Measurements from ENCODE around the gene FMNL2. TPM values are rescaled to one million over a fixed set of nuclear protein-coding genes. Genes with fewer than 3 reads are reported as not detected.

The FMNL2 gene
- polyA plus RNA-seq, 1 donor from 2014 or later = 86.5 TPM

DNA sequence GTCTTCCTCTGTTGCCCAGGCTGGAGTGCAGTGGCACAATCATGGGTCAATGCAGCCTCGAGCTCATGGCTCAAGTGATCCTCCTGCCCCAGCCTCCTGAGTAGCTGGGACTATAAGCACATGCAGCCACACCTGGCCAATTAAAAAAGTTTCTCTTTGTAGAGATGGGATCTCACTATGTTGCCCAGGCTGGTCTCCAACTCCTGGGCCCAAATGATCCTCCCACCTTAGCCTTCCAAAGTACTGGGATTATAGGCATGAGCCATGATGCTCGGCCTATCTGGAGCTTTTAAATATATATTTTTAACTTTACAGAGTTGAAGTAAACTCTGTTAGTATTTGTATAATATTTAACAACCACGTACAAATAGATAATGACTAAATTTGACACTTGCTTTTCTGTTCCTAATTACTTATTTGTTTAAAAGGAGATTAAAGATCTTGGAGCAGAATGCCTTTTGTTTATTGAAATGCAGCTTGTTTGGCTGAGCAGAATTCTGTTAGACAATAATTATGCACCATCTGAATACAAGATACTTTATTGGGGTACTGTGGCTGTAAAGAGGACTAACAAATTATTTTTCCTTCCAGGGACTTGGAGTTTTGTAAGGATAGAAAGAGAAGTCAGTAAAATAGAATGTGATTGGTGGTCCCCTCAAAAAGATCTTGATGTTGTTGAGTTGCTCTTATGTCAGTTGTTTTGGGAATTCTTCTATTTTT is 175.0 kb downstream of the FMNL2 start:
- Histone ChIP-seq H3K36me3 (ENCODE audit: insufficient read depth, low read length) (no peaks in the 10 kb centered on the region), H3K9ac (ENCODE audit: low read length) (no peak overlapping the region), H3K27me3 (ENCODE audit: insufficient read depth, low read depth, low read length) (no peaks in the 10 kb centered on the region), H3K9me3 (ENCODE audit: low read length) (no peaks in the 10 kb centered on the region), H4K20me1 (ENCODE audit: insufficient read depth) (no peaks in the 10 kb centered on the region), H3F3A (ENCODE audit: insufficient read depth, low read length, poor library complexity, severe bottlenecking) (peaks cover 7% of the 10 kb centered on the region), H3K4me3 (ENCODE audit: low read length) (no peak overlapping the region), H3K9me2 (ENCODE audit: insufficient read depth, low read length) (no peaks in the 10 kb centered on the region), H3K4me2 (ENCODE audit: low read length) (no peak overlapping the region), H3K79me2 (replicated peaks; ENCODE audit: insufficient read depth, low read length) (peaks cover 33% of the 10 kb centered on the region), H2AFZ (ENCODE audit: low read depth, low read length) (no peak overlapping the region), H3K27ac (ENCODE audit: low read length) (no peak overlapping the region)
- no peak for TF ChIP-seq MXI1 (conservative IDR thresholded peaks at IDR 0.05; ENCODE audit: poor library complexity, severe bottlenecking)

DNA sequence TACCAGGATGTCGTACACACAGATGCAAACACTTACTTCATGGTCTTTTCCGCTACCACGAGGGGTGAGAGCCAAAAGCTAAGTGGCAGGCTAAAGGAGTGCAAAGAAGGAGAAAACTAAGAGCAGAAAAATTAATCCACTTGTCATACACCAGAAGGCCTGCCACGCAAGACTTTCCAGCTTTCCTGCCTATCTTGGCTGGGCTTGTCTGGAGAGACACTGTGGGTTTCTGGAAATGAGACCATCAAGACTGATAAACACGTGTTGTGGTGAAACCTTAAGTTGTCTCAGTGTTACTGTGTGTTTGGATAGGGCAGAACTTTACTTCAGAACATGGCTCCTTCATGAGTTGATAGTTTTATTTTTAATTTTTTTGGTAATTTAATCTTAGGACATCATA is 175.6 kb downstream of the FMNL2 start:
- no peaks in the 10 kb centered on the region for H3K36me3 ChIP-seq (ENCODE audit: insufficient read depth, low read length)
- no peak overlapping the region for H2AFZ ChIP-seq (ENCODE audit: low read depth, low read length)
- no peak overlapping the region for H3K27ac ChIP-seq (ENCODE audit: low read length)
- no peaks in the 10 kb centered on the region for H3K9me3 ChIP-seq (ENCODE audit: low read length)
- H3K27me3 ChIP-seq (ENCODE audit: insufficient read depth, low read depth, low read length) = no peaks in the 10 kb centered on the region
- H3K79me2 ChIP-seq (replicated peaks; ENCODE audit: insufficient read depth, low read length) = peaks cover 30% of the 10 kb centered on the region
- no peak overlapping the region for H3K4me2 ChIP-seq (ENCODE audit: low read length)
- TF ChIP-seq EZH2 (IDR thresholded peaks at IDR 0.05; ENCODE audit: borderline replicate concordance, insufficient read depth, low read length, poor library complexity, severe bottlenecking) (no peak), MXI1 (conservative IDR thresholded peaks at IDR 0.05; ENCODE audit: poor library complexity, severe bottlenecking) (no peak), SMC3 (conservative IDR thresholded peaks at IDR 0.05; ENCODE audit: poor library complexity) (no peak), RAD21 (conservative IDR thresholded peaks at IDR 0.05) (no peak)
- TF ChIP-seq, protein P1, sequence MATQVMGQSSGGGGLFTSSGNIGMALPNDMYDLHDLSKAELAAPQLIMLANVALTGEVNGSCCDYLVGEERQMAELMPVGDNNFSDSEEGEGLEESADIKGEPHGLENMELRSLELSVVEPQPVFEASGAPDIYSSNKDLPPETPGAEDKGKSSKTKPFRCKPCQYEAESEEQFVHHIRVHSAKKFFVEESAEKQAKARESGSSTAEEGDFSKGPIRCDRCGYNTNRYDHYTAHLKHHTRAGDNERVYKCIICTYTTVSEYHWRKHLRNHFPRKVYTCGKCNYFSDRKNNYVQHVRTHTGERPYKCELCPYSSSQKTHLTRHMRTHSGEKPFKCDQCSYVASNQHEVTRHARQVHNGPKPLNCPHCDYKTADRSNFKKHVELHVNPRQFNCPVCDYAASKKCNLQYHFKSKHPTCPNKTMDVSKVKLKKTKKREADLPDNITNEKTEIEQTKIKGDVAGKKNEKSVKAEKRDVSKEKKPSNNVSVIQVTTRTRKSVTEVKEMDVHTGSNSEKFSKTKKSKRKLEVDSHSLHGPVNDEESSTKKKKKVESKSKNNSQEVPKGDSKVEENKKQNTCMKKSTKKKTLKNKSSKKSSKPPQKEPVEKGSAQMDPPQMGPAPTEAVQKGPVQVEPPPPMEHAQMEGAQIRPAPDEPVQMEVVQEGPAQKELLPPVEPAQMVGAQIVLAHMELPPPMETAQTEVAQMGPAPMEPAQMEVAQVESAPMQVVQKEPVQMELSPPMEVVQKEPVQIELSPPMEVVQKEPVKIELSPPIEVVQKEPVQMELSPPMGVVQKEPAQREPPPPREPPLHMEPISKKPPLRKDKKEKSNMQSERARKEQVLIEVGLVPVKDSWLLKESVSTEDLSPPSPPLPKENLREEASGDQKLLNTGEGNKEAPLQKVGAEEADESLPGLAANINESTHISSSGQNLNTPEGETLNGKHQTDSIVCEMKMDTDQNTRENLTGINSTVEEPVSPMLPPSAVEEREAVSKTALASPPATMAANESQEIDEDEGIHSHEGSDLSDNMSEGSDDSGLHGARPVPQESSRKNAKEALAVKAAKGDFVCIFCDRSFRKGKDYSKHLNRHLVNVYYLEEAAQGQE (IDR thresholded peaks at IDR 0.05; ENCODE audit: borderline replicate concordance) = no peak
- TF ChIP-seq, protein P2, sequence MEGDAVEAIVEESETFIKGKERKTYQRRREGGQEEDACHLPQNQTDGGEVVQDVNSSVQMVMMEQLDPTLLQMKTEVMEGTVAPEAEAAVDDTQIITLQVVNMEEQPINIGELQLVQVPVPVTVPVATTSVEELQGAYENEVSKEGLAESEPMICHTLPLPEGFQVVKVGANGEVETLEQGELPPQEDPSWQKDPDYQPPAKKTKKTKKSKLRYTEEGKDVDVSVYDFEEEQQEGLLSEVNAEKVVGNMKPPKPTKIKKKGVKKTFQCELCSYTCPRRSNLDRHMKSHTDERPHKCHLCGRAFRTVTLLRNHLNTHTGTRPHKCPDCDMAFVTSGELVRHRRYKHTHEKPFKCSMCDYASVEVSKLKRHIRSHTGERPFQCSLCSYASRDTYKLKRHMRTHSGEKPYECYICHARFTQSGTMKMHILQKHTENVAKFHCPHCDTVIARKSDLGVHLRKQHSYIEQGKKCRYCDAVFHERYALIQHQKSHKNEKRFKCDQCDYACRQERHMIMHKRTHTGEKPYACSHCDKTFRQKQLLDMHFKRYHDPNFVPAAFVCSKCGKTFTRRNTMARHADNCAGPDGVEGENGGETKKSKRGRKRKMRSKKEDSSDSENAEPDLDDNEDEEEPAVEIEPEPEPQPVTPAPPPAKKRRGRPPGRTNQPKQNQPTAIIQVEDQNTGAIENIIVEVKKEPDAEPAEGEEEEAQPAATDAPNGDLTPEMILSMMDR (IDR thresholded peaks at IDR 0.05; ENCODE audit: poor library complexity, severe bottlenecking) = no peak
- no peak overlapping the region for H3K4me3 ChIP-seq (ENCODE audit: low read length)
- H3K9me2 ChIP-seq (ENCODE audit: insufficient read depth, low read length) = no peaks in the 10 kb centered on the region
- H4K20me1 ChIP-seq (ENCODE audit: insufficient read depth) = no peaks in the 10 kb centered on the region
- peaks cover 9% of the 10 kb centered on the region for H3F3A ChIP-seq (ENCODE audit: insufficient read depth, low read length, poor library complexity, severe bottlenecking)
- no peak overlapping the region for H3K9ac ChIP-seq (ENCODE audit: low read length)

DNA sequence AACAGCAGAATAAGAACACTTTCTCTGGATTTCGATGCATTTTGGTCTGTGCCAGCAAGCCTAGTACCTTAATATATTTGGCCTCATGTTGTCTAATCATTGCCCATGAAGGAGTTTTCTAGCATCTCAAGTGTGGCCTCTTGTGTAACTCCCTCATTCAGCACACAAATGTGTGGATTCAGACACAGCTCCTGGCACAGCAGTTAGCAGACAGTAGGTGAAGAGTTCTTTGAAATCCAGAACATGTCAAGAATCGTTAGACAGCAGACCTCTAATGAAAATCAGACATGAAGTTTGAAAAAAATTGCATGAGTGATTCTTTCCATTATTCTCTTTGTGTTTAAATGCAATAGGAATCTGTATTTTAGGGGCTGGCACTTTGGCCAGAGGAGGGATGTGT is 177.0 kb downstream of the FMNL2 start:
- H2AFZ ChIP-seq (ENCODE audit: low read depth, low read length) = no peak overlapping the region
- H3F3A ChIP-seq (ENCODE audit: insufficient read depth, low read length, poor library complexity, severe bottlenecking) = peaks cover 9% of the 10 kb centered on the region
- no peaks in the 10 kb centered on the region for H3K27me3 ChIP-seq (ENCODE audit: insufficient read depth, low read depth, low read length)
- H3K27ac ChIP-seq (ENCODE audit: low read length) = no peak overlapping the region
- H3K79me2 ChIP-seq (replicated peaks; ENCODE audit: insufficient read depth, low read length) = peaks cover 22% of the 10 kb centered on the region
- H4K20me1 ChIP-seq (ENCODE audit: insufficient read depth) = no peaks in the 10 kb centered on the region
- no peak overlapping the region for H3K9ac ChIP-seq (ENCODE audit: low read length)
- no peaks in the 10 kb centered on the region for H3K9me2 ChIP-seq (ENCODE audit: insufficient read depth, low read length)
- no peaks in the 10 kb centered on the region for H3K9me3 ChIP-seq (ENCODE audit: low read length)
- no peak overlapping the region for H3K4me2 ChIP-seq (ENCODE audit: low read length)
- TF ChIP-seq RAD21 (conservative IDR thresholded peaks at IDR 0.05) (no peak), POLR2AphosphoS5 (IDR thresholded peaks at IDR 0.05) (no peak), SMC3 (conservative IDR thresholded peaks at IDR 0.05; ENCODE audit: poor library complexity) (no peak), EP300 (conservative IDR thresholded peaks at IDR 0.05; ENCODE audit: poor library complexity, severe bottlenecking) (no peak), EZH2 (IDR thresholded peaks at IDR 0.05; ENCODE audit: borderline replicate concordance, insufficient read depth, low read length, poor library complexity, severe bottlenecking) (no peak), TAF1 (IDR thresholded peaks at IDR 0.05; ENCODE audit: low read depth) (no peak)
- TF ChIP-seq, protein P1 (IDR thresholded peaks at IDR 0.05; ENCODE audit: borderline replicate concordance) = no peak
- TF ChIP-seq, protein P2 (IDR thresholded peaks at IDR 0.05; ENCODE audit: poor library complexity, severe bottlenecking) = no peak
- no peaks in the 10 kb centered on the region for H3K36me3 ChIP-seq (ENCODE audit: insufficient read depth, low read length)
- no peak overlapping the region for H3K4me3 ChIP-seq (ENCODE audit: low read length)
